Effector CD8-positive, alpha-beta T cell (primary cell): ENCODE measurements around the gene RASGRP1.

Source experiments
- DNase-seq: peaks from one replicate; lab custom pipeline; 2025; lab: John Stamatoyannopoulos, UW

The RASGRP1 gene

DNA sequence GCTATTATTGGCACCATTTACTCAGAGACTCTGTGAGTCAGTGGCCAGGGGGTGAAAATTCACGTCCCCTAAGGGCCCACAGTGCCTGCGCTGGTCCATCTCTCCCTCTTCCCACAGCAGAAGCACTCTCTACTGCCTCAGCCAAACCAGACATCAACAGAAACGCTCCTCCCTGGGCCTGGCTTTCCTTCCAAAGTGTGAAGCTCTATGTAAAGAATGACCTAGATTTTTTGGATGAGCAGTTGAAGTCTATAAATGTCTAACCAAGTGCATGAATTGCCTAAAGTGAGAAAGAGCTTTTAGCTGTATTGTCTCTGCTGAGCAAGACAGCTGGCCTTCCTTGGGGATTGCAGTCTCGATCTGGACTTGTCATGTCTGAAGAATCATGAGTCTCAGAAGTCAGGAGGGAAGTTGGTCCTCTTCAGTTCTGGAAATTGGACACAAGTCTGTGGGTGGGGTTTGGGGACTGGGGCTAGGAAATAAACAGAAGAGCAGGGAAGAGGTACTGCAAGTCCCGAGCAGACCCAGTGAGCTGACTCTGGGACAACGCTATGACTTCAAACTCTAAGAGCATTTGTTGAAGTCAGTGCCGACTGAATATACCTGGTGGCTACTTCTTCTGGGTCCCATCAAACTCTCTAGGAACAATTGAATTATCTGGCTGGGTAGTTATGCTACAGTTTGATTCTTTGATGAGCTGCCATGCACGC, 29.0 kb downstream of the RASGRP1 start:
- no peak for DNase-seq

DNA sequence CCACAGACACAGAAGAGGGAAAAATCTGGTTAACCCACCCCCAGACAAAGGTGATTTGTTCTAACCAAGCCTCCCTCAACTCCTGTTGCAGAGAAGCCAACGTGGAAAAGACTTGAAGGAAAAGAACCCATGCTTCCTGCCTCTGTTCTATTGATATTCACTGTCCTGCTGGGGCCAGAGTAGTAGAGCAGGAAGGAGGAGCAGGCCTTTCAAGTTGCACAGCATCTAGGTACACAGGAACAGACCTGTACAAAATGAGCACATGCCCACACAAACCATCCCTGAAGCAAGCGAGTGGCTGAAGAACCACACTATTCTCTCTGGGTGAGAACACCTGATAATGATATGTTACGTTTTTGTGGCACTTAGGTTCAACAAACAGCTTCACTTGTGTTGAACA, 29.9 kb downstream of the RASGRP1 start:
- DNase-seq: no peak

- DNase-seq: no peak
Observed at GRCh38 chr15:38533926-38534325, 30.7 kb downstream of the RASGRP1 start.

DNA sequence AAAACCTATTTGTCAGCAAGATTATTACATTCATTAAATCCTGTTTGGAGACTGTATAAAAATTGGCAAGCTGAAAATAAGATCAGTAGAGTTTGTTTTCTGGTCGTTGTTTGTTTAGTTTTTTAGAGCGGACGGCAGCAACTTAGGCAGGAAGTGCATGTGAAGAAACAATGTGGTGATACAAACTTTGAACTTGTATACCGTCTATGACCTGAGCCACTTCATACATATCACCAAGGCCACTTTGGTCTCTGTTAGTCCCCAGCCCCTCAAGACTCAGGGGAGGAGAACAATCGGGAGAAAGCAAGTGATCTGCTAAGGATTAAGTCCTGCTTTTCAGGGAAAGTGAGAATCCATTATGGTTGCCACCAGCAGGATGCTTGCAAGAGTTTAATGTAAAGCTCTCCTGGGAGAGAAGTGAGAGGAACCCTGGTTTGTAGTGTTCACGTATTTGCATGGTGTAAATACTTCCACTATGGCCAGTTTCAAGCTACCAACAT, 31.1 kb downstream of the RASGRP1 start:
- no peak for DNase-seq

- no peak for DNase-seq
Observed at GRCh38 chr15:38532728-38533127, 31.9 kb downstream of the RASGRP1 start.

DNA sequence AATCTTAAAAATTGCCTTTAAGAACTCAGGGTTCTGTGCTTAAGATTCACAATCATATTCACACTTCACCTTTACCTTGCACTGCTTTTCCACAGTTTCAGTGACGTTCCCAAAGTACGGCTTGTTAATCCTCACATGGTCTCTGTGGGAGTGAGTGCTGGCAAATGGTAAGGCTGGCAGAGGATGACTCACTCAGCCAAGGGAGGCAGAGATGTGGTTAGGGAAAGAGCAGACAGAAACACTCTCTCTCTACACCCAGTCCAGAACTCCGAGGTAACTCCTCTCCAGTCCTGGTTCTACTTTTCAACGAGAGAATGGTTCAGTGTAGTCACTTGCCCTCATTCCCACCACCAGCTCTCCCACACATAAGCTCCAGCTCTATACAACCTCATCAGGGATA, 33.1 kb downstream of the RASGRP1 start:
- DNase-seq: no peak

DNA sequence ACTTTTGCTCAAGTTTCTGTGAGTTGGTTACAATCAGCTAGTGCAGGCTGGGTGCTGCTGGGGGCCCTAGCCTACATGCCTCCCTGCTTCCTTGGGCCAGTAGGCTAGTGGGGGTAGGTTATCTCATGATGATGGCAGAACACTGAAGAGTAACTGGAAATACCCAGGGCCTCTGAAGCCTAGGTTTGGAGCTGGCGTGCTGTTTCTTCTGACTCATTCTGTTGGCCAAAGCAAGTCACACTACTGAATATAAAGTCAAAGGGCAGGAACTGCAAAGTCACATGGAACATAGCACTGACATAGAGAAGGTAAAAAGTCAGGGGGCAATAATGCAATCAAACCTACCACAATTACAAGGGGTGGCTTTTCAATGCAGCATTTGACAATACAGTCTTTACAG, 34.5 kb downstream of the RASGRP1 start:
- no peak for DNase-seq

DNA sequence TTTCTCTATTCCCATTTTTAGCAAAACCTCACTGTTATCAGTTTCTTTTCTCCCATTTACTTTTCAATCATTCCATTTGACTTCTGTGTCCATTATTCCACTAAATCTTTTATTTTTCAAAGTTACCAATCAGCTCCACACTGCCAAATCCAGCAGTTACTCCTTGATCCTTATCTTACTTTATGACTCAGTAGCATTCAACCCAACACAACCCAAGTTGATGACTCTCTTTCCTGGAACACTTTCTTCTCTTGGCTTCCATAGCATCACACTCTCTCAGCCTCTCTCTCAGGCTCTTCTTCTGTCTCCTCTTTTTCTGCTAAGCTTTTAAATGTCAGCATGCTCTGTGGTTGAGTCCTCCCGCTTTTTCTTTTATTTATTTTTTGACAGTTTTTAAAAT, 36.3 kb downstream of the RASGRP1 start:
- DNase-seq: no peak

GRCh38 chr15:38526158-38526557, 38.5 kb downstream of the RASGRP1 start:
- DNase-seq: no peak

- DNase-seq: no peak
Observed at GRCh38 chr15:38525489-38525888, 39.1 kb downstream of the RASGRP1 start.

DNA sequence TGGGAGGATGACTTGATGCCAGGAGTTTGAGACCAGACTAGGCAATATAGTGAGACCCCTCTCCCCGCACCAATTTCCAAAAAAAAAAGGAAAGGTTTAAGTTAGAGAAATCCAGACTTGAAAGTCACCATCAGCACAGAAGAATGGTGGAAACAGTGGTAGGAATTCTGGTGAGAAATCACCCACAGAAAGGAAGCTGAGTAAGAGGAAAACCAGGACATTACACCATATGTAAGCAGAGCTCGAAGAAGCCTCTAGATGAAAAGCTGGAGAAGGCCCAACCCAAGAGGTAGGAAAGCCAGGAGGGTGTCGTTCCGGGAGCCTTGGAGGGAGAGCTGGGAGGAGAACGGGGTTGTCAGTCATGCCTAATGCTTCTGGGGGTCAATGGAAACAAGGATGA, 40.5 kb downstream of the RASGRP1 start:
- no peak for DNase-seq

DNA sequence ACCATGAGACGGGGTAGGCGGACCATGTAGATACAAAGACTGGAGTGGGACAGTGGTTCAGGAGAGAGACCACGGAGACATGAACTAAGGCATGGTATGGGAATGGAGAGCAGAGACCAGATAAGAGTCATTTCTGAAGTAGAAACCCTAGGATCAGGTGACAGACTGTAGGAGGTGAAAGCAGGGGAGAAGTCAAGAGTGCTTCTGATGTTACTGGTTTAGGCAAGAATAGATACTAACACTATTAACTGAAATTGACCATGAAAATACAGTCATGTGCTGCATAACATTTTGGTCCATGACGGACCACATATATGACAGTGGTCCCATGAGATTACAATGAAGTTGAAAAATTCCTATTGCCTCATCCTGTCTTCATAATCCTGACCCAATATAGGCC, 41.7 kb downstream of the RASGRP1 start:
- no peak for DNase-seq

GRCh38 chr15:38521316-38521715, 43.3 kb downstream of the RASGRP1 start:
- no peak for DNase-seq

- DNase-seq: no peak
Observed at GRCh38 chr15:38520035-38520434, 44.6 kb downstream of the RASGRP1 start.

GRCh38 chr15:38518084-38518483, 46.5 kb downstream of the RASGRP1 start:
- no peak for DNase-seq

GRCh38 chr15:38517312-38517975, 47.2 kb downstream of the RASGRP1 start:
- no peak for DNase-seq

- no peak for DNase-seq
Observed at GRCh38 chr15:38516626-38517025, 48.0 kb downstream of the RASGRP1 start.

- no peak for DNase-seq
Observed at GRCh38 chr15:38514601-38515000, 50.0 kb downstream of the RASGRP1 start.

- DNase-seq: no peak
Observed at GRCh38 chr15:38512901-38513300, 51.7 kb downstream of the RASGRP1 start.

- DNase-seq: no peak
Observed at GRCh38 chr15:38509152-38509551, 55.5 kb downstream of the RASGRP1 start.

- DNase-seq: no peak
Observed at GRCh38 chr15:38508647-38509046, 56.0 kb downstream of the RASGRP1 start.

GRCh38 chr15:38507570-38507969, 57.0 kb downstream of the RASGRP1 start:
- DNase-seq: no peak

GRCh38 chr15:38506997-38507396, 57.6 kb downstream of the RASGRP1 start:
- no peak for DNase-seq
